TTC549 (cell line): ENCODE data around the gene FETUB.

Source experiments
- FAIRE-seq: peaks from 2 replicates; lab custom pipeline; 2012; peaks lifted over from hg19 to GRCh38; lab: Jason Lieb, UNC

FETUB gene

GRCh38 chr3:186636536-186636935, 3.7 kb upstream of the FETUB start:
- FAIRE-seq: no peak

DNA sequence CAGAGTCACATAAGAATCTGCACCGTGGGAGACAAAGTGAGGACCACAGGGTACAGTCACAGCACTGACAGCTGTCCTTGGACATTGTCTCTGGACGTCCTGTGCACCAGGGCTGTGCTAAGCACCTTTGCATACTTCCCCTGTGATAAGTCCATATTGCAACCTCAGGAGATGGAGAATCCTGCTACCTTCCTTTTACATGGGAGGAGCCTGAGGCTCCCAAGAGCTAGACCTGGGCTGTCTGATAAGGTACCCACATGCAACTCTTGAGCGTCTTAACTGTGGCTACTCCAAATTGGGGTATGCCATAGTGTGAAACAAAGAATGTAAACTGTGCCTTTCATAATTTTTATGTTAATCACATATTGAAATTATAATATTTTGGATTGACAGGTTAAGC, 2.5 kb upstream of the FETUB start:
- FAIRE-seq: no peak

- FAIRE-seq: no peak
Measured at GRCh38 chr3:186638259-186638658, 1.9 kb upstream of the FETUB start.

DNA sequence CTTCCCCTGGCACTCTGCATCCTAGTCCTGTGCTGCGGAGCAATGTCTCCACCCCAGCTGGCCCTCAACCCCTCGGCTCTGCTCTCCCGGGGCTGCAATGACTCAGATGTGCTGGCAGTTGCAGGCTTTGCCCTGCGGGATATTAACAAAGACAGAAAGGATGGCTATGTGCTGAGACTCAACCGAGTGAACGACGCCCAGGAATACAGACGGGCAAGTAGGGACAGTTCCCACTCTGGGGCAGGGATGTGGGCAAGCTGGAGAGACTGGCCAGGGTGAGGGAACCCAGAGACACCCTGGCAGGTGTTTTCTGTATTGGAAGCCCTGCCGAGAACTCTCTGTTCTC, 247 bp downstream of the FETUB start:
- FAIRE-seq: no peak

- no peak for FAIRE-seq
Measured at GRCh38 chr3:186640929-186641328, 730 bp downstream of the FETUB start.

GRCh38 chr3:186642014-186642413, 1.8 kb downstream of the FETUB start:
- no peak for FAIRE-seq

- no peak for FAIRE-seq
Measured at GRCh38 chr3:186643493-186643892, 3.3 kb downstream of the FETUB start.

- FAIRE-seq: no peak
Measured at GRCh38 chr3:186644683-186645082, 4.5 kb downstream of the FETUB start.

DNA sequence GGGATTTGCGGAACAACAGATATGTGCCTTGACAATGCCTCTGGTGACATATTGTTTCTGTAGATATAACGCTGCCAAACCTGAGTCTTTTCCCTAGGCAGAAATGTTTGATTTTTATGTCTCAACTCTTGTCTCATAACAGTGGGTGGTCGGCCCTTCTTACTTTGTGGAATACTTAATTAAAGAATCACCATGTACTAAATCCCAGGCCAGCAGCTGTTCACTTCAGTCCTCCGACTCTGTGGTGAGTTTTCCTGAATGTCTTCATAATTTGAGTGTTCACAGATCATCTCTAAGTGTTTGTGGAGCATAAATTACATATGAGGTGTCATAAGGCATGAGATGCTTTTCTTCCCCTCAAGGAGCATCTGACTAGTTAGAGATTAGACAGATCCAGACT, 5.9 kb downstream of the FETUB start:
- FAIRE-seq: no peak

DNA sequence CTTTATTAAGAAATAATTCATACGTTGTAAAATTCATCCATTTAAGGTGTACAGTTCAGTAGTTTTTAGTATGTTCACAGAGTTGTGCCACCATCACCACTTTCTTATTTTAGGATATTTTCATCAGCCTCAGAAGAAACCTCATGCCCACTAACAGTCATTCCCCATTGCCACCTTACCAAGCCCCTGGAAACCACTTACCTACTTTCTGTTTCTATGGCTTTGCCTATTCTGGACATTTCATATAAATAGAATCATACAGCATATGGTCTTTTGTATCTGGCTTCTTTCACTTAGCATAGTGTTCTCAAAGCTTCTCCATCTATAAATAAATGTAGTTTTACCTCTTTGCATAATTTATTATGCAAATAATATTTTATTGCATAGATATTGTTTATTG, 6.6 kb downstream of the FETUB start:
- no peak for FAIRE-seq

DNA sequence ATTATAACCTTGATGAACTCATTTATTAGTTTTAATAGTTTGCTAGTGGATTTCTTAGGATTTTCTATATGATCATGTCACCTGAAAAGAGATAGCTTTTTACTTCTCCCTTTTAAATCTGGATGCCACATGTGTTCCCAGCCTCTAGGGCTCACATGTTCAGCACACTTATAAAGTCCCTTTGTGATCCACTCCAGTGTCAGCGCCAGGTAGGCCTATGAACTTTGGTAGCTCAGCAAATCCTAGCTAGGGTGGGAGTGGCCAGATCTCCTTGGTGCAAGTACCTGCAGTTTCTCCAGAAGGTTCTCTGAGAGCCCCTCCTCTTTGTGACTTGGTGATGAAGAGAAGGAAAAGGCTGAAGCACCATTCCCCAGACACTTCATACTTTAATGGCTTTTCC, 8.7 kb downstream of the FETUB start:
- FAIRE-seq: no peak

DNA sequence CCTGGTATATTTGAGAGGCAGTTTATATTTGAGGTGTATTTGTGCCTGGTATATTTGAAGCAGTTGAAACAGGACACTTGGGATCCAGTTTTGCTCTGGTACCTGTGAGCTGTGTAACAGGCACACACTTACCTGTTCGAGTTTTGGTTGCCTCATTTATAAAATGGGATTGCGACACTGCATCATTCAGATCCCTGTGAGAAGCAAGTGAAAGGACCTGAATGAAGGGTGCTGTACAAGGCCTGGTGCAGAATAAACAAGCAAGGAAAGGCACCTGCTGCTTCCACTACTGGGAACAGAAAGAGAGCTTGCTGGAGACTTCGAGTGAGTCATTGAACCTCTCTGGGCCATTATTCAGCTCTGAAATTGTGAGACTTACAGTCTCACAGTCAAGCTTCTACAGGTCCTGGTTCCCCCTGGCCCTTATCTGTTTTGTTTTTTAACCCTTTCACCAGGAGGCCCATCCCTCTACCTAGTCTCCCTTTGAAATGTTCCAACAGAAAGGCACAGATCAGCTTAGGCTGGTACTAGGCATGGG, 11.5 kb downstream of the FETUB start:
- no peak for FAIRE-seq

- no peak for FAIRE-seq
Measured at GRCh38 chr3:186653080-186653707, 13.0 kb downstream of the FETUB start.

DNA sequence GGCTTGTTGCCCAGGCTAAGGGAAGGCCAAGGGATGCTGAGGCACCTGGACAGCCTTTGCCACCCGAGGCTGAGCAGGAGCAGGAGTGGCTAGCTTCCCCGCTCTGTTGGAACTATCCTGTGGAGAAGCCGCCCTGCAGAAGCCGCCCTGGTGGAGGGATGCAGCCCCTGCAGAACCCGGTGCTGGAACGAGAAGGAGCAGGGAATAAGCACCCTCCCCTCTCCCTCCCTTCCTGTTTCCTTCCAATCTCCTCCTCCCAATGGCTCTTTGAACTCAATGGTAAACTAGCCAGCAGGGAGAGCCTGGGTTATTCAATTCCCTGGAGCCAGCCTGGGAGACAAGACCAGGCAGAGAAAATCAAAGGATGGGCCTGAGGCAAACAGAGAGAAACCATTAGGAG, 13.8 kb downstream of the FETUB start:
- FAIRE-seq: no peak

DNA sequence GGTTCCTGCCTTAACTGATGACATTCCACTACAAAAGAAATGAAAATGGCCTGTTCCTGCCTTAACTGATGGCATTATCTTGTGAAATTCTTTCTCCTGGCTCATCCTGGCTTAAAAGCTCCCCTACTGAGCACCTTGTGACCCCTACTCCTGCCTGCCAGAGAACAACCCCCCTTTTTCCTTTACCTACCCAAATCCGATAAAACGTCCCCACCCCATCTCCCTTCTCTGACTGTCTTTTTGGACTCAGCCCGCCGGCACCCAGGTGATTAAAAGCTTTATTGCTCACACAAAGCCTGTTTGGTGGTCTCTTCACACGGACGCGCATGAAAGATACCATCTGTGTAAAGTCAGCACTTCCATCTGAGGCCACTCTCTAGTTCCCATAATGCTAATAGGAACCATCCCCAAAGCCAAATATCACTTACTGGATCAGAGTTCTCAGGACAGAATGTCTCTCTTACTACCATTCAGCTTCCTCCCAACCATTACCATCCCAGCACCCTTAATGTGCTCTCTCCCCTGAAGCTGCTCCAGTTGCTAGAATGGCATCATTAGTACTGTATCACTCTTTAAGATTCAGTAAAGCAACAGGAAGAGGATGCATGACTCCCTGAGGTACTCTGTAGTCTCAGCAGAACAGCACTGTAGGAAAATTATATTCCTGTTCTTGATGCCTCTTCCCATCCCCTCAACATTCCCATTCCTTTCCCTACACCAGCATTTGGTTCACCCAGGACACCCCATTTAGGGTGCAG, 23.3 kb downstream of the FETUB start:
- FAIRE-seq: no peak

DNA sequence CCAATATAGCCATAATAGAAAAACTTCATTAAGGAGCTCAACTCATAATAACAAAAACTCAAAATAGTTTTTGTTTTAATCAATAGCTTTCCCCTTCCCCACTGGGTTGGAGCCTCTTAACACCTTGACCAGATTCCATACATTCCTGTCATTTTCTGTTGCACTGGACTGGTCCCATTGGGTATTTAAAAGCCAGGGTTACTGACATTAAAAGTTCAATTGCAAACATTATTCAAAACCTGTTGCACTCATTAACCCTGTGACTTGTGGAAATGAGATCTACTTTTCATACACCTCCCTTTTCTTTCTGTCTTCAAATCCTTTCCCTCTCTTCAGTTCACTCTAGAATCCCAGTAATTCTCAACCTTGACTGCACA, 23.9 kb downstream of the FETUB start:
- no peak for FAIRE-seq

- FAIRE-seq: no peak
Measured at GRCh38 chr3:186664506-186664905, 24.3 kb downstream of the FETUB start.

- no peak for FAIRE-seq
Measured at GRCh38 chr3:186665625-186666188, 25.5 kb downstream of the FETUB start, which contains the start of gene HRG. TSS of gene HRG (plus strand) at chr3:186666014. CDS start at chr3:186666032, 18 bp downstream.

DNA sequence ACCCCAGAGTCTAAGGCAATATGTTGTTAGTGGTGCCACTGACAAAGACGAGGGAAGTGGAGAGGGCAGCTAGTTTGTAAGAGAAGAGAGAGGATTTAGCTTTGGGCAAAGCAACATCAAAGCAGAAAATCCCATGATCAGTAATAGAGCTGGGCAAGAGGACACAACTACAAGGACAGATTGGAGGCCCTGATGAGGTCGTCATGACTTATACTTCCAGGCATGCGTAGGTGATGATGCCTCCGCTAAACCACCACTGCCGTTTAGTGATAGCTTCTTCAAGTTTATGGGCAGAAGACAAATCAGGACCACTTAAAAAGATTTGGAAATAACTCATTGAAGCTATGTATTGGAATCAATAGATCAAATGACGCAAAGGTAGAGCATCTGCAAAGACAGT, 28.2 kb downstream of the FETUB start:
- no peak for FAIRE-seq

GRCh38 chr3:186669378-186670084, 29.3 kb downstream of the FETUB start:
- no peak for FAIRE-seq

DNA sequence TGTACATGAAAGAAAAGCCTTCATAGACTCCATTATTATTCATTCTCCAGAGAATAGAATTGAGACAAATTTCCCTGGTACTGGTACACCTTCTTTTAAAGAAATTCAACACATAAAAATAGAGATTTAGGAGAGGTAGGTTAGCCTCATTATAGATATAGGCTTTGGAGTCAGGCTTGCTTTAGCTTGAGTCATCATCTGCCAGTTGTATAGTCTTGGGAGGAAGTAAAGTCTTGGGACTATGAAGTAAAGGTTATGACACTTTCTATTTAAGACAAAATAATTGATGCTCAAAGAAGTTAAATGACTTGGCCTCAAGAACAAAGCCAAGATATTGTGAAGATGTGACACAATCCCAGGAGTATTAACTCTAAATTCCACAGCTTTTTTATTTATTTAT, 30.0 kb downstream of the FETUB start:
- FAIRE-seq: no peak

- FAIRE-seq: no peak
Measured at GRCh38 chr3:186671051-186671450, 30.9 kb downstream of the FETUB start.

- FAIRE-seq: no peak
Measured at GRCh38 chr3:186678604-186679003, 38.4 kb downstream of the FETUB start.
